ENCODE results near the gene ETFA.
A peak's percentile ranks its signal among the peaks of the same experiment; 100 is the strongest.

The ETFA gene

DNA sequence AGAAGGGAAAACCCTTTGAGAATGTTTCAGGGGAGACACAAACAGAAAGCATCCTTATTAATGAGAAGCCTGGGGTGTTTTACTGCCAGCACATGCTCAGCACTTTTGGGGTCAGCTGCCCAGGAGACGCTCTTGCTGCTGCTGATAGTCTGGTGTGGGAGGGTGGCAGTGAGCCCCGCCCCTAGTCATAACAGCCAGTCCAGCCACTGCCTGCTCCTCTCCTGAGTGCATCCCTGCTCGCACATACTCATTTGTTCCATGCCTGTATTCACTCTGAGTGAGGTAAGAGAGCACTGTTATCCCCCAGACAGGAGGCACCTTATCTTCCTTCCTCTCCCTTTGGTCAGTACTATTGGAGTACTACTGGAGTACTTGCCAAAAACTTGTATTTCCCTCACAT, 101.3 kb downstream of the ETFA start:
- no peak for DNase-seq

DNA sequence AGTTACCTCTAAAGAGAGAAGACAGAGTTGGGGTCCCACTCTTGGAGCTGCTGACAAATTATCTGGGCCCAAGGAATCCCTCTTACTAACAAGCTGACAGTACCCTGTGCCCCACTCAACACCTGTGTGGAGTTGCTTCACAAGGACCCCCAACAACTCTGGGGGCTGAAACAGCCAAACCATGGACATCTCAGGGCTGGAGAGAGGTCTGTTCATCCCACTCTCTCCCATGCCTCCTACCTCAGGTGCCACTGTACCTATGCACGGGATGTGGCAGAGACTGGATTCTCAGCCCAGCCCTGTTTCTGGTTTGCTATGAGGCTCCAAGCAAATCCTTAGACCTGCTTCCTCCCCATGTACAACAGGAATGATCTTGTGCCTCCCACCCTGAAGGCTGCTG, 101.7 kb downstream of the ETFA start:
- DNase-seq: no peak

DNA sequence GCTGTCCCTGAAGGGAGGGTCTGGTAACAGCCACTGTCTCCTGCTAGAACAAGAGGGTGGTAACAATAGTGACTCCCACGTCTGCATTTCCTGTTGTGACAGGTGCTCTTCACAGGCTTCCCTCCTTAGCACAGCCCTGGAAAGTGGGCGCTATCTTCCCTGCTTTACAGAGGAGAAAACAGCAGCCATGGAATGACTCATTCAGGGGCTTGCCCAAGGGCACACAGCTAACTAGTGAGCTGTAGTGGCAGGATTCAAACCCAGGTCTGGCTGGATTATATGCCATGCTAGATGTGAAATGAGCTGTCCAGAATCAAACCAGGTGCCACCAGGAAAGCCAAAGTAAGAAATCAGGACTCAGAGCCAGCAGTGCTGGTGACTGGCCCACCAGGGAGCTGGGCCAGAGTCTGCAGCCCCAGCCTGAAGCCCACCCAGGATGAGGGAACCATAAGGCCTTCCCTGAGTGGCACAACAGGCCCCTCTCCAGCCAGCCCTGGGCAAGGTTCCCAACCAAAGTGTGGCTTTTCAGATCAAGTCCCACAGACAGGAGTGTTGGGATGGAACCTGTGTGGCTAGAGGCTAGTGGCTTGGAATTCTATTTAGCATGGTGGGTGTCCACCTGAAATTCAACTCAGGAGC, 102.4 kb downstream of the ETFA start:
- peak; percentile 23 to 24 (median 24) for DNase-seq

DNA sequence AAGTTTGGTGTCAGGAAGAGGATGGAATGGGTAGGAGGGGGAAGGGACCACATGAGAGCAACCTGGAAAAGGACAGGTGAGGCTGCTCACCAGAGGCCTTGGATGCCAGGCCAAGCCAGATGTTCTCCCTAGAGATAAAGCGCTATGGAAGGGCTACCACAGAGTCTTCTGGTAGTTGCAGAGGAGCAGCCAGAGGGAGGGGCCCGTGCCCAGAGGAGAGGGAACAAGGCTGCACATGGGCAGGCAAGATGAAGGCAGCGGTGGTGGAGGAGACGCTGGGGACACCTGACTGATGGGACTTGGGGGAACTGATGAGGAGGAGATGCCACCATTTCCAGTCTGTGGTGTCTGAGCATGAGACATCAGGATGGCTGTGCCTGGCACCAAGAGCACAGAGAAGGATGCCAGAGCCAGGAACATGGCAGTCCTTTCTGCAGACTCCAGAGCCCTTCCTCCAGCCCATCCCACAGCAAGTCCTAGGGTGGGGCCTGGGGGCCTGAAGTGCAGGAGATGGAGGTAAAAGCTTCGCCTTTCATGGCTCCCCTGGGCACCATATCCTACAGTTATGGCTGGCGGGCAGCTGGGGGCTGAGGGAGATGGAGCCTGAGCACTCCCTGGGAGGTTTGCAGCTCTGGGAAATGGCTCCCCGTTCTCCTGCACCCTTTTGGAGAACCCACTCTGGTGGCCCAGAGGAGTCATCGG, 103.0 kb downstream of the ETFA start:
- DNase-seq: no peak

DNA sequence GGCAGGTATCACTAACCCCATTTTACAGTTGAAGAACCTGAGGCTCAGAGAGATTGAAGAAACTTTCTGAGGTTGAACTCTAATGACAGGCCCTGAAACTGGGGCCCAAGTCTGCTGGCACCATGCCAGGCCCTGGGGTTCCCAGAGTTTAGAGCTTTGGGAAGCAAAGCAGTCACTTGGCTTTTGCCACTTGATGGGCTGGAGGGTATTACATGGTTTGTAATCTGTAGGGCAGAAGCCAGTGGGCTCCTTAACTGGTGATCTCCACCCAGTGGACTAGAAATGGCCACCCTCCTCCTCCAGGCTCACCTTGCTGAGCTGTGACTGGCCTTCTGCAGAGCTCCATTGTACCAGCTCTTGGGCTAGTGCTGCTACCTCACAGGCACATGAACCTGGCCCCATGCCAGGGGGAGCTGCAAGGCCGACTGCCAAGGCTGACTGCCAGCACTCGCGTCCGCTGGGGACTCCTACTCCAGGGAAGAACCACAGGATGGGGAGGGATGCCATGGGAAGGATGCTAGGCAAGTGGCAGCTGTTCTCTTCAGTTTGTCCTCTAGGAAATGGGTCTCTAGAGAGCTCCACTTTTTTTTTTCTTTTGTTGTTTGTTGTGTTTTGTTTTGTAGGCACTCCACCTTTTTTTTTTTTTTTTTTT, 104.8 kb downstream of the ETFA start:
- no peak for DNase-seq

DNA sequence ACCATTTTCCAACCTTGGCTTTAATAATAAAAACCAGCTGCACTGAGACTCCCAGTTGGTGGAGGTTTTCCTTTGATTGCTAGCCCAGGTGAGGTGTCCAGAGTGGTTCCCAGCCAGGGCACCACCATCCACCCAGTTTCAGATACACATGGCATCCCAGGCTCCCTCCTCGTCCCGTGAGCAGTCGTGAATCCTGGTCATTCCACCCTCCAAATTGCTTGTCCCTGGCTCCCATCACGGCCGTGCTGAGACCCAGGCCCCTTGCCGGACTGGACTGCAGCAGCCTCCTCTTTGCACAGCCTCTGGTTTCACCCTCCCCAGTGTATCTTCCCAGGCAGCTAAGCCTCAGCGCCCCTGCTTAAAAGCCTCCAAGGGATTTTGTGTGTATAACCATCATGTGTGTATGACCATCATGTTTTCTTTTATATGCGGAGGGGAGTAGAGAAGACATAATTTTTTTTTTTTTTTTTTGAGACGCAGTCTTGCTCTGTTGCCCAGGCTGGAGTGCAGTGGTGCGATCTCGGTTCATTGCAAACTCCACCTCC, 106.3 kb downstream of the ETFA start:
- no peak for DNase-seq

DNA sequence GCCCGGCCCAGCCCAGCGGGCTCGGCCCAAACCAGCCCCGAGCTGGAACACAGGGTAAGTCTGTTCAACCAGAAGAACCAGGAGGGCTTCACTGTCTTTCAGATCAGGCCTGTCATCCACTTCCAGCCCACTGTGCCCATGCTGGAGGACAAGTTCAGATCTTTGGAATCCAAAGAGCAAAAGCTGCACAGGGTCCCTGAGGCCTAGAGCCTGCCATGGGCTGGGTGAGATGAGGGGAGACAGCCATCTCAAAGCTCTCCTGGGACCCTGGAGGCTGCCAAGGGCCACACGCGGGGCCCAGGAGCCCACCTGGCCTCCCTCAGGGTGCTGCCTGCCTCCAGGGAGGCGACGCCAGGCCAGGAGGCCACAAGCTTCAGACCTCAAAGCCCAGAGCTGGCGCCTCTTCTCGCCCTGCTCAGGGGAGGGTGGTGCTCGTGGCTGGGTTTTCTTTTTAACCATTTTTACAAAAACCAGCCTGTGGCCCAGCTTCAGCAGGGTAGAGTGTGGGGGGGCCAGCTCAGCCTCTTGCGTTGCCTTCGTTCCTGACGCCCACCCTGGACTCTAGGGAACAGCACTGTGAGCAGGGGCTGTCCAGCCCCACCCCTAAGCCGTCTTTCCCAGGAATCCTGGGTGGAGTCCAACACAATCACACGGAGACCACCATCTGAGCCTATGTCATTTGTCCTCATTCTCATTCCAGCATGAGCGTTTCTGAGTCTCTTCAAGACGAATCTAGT, 107.0 kb downstream of the ETFA start:
- DNase-seq: no peak

DNA sequence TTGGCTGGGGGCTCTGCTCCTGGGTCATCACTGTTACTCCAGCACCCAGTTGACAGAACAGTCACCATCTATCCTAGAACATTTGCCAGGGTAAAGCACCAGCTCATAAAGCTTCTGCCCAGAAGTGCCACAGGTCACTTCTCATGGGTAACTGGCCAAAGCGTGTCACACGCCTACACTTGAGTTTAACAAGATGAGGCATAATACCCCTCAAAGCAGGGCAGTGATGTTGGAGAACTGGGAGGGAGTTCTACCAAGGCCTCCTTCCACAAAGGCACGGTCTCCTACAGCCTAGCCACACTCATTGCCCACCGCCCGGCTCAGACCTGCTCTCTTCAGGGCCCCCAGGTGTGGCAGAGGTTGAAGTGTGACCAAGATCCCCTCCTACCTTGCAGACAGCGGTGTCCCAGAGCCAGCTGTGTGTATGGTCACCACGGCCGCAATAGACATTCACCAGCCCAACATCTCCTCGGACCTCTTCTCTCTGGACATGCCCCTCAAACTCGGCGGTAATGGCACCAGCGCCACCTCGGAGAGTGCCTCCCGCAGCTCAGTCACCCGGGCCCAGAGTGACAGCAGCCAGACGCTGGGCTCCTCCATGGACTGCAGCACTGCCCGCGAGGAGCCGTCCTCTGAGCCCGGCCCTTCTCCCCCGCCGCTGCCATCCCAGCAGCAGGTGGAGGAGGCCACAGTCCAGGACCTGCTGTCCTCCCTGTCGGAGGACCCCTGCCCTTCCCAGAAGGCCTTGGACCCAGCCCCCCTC, 107.7 kb downstream of the ETFA start:
- no peak for DNase-seq

- no peak for DNase-seq
These were observed 109.6 kb downstream of the ETFA start for GRCh38 chr15:76201536-76202255.

DNA sequence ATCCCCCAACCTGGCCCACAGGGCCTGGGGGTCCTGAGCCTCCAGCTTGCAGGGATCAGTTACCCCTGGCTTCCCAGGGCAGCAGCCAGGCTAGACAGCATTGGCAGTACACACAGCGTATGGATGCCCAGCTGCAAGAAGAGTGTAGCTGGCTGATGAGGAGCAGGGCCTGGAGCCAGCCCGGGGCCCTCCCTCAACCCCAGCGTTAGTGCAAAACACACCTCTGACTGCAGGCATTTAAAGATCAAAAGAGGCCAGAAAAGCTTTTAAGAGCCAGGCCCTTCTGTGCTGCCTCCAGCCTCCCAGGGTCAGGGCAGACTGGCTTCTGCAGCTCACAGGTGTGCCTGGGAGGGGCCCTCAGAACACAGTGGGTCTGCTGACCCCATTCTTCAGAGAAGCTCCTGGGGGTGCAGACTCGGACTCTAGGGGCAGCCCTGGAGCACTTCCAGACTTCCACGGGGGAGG, 110.6 kb downstream of the ETFA start:
- no peak for DNase-seq

DNA sequence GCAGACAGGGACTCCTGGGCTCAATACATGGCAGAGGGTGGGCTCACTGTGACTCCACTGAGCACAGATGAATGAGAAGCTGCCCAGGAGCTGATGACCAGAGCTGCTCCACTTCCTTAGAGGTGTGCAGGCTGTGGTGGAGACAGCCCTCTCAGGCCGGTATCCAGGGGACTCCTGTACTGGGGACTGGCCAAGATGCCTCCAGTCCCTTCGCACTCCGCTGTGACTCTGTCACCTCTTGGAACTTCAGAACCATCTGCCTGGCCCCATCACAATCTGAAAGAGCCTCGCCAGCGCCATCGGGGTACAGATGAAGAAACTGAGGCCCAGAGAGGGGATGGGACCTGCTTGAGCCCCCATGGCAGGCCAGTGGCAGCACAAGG, 111.2 kb downstream of the ETFA start:
- DNase-seq: no peak

DNA sequence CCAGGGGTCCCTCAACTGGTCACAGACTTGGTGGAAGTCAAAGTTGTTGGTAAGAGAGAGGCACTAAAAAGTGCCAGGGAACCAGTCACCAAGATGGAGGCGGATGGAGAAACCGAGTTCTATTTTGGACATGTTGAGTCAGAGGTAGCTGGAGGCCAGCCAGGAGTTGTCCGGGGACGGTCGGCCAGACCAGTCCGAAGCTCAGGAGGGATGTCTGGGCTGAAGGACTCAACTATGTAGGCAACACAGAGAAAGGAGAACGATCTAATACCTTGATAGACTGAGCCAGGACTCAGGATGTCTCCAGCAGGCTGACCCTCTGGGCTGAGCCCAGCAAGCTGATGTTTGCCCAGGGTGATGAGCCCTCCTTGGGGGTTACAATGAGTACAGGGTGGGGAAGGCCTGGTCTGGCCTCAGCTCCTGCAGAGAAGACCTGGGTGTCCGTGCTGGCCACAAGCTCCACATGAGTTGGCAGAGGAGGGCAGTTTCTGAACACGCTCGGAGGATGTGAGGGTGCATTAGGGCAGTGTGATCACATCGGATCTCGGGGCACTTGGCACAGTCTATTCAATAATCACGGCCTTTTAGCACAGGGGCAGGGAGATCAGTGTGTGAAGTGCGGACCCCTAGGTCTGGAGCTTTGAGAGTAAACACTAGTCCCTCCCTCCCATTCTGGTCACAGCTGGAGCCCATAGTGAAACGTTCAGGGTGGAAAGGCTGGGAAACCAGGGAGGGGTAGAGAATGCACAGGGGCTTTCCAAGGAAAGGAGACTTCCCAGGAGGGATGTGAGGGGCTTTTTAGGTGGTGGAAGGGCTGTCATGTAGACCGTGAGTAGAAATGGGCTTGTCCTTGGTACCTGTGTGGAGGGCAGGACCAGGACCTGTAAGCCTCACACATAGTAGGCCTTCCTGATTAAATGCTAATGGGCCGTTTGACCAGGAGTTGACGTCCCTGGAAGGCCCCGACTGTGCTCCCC, 111.9 kb downstream of the ETFA start:
- DNase-seq: peak in 1 of 3 donors; percentile 36

GRCh38 chr15:76198456-76199105, 112.7 kb downstream of the ETFA start:
- DNase-seq: no peak

DNA sequence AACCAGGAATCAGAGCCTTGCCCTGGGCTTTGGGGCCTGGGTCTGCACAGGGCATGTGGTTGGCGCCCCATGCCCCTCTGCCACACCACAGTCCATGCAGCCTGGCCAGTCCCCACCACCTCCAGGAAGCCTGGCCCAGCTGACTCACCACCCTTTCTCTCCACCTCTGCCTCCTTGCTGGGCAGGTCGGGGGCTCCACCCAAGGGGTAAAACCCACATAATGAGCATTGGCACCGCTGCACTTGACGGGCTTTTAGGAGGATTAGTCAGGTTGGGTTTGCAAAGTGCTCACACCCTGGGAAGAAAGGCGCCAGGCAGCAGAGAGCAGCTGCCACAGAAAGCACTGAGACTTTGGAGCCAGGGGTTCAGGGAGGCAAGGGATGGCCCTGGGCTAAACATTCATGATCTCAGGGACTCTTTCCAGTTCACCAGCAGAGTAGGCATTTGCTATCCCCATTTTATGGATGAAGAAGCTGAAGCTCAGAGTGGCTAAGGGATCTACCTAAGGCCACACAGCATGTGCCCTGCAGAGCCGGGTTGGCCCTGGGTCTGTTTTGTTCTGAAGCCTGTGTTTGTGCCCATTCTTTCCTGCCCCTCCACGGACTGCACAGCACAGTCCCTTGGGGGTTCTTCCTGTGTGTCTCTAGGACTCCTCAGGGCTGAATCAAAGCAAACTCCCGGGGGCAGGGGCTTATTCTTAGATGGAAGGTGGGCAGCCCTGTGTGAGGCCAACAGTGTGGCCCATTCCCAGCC, 113.4 kb downstream of the ETFA start:
- DNase-seq: no peak

- DNase-seq: peak; percentile 41 to 55 (median 45)
These were observed 114.7 kb downstream of the ETFA start for GRCh38 chr15:76196269-76197231.

DNA sequence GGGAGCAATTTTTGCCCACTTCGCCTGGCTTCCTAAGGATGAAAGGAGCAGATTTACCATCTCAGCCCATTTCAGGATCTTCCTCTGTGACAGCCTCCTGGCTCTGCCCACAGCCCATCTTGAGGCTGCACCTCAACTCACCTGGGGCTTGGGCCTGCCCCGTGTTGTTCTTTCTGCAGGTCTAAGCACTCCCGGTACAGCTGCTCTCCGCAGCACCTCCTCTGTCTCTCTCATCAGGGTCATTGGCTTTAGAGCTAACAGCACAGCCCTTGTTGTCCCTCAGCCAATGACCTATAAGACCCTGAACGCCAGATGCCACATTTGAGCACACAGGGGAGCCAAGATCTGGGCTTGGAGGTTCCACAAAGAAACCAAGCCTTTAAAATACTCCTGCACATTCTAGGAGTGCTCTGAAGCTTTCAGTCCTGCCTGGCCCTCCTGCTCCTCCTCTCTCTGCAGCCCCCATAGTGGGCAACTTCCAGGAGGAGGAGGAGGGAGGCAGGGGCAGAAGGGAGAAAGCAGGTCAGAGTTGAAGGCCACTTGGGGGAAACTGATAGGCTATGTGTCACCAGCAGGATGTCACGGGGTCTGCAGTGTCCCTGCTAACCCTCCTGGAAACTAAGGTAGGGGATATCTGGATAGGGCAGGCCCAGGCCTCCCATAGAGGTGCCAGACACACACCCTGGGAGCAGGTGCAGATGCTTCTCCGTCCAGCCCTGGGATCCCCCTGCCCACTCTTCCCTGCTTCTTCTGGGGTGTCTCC, 115.6 kb downstream of the ETFA start:
- DNase-seq: no peak

DNA sequence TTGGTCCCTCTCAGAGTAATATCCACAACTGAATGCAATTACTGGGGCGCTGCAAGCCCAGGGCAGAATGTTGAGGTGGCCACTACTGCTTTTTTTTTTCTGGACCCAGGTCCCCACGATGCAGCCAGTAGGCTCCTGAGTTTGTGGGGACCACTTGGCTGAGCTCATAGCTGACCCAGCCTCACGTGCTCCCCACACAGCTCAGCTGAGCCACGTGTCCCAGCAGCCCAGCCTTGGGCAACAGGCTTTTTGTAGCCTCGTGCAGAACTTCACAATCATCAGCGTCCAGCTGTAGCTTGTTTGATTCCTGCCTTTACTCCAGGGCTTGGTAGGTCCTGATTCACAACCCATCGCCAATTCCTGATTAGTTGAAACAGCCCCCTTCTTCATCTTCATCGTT, 117.3 kb downstream of the ETFA start:
- peak in 1 of 3 donors; percentile 9 for DNase-seq
